Mesendoderm (in vitro differentiated cells): Measurements from ENCODE around the gene ZSWIM4.

ENCODE experiments used
- DNase-seq: peaks from one replicate; pipeline ENCODE4 v3.0.0; 2013
- H2AK5ac ChIP-seq: 2 replicates; pipeline ENCODE4 v1.6.1; 2013; ENCODE audit warnings: low read length, inconsistent platforms
- H2BK120ac ChIP-seq: 2 replicates; pipeline ENCODE4 v1.6.1; 2013; ENCODE audit warnings: low read depth, mild to moderate bottlenecking, low read length, moderate library complexity, mixed read lengths
- H2BK15ac ChIP-seq: replicated peaks from 2 replicates; pipeline ENCODE4 v1.6.1; 2013; ENCODE audit warnings: low read depth, mild to moderate bottlenecking, moderate library complexity
- H2BK5ac ChIP-seq: 2 replicates; pipeline ENCODE4 v1.6.1; 2013; ENCODE audit warnings: low read length, inconsistent platforms
- H3K18ac ChIP-seq: 2 replicates; pipeline ENCODE4 v1.6.1; 2013; ENCODE audit warnings: mild to moderate bottlenecking, low read length, mixed read lengths
- H3K23ac ChIP-seq: one replicate; pipeline ENCODE4 v1.6.1; 2013; ENCODE audit warnings: low read length
- H3K27ac ChIP-seq: 2 replicates; pipeline ENCODE4 v1.5.1; 2013; ENCODE audit warnings: low read depth, mild to moderate bottlenecking, inconsistent platforms, low read length, moderate library complexity
- H3K27me3 ChIP-seq: 2 replicates; pipeline ENCODE4 v1.6.1; 2013; ENCODE audit warnings: low read length, control low read depth, mild to moderate bottlenecking, inconsistent platforms; ENCODE audit not compliant: insufficient read depth, poor library complexity
- H3K36me3 ChIP-seq: 2 replicates; pipeline ENCODE4 v1.6.1; 2013; ENCODE audit warnings: low read length, inconsistent platforms; ENCODE audit not compliant: control insufficient read depth, insufficient read depth
- H3K4ac ChIP-seq: one replicate; pipeline ENCODE4 v1.6.1; 2013; ENCODE audit warnings: low read depth, mild to moderate bottlenecking, low read length, moderate library complexity
- H3K4me1 ChIP-seq: 2 replicates; pipeline ENCODE4 v1.6.1; 2013; ENCODE audit warnings: low read depth, low read length, inconsistent platforms; ENCODE audit not compliant: control insufficient read depth
- H3K4me2 ChIP-seq: 2 replicates; pipeline ENCODE4 v1.6.1; 2013; ENCODE audit warnings: low read length
- H3K4me3 ChIP-seq: 2 replicates; pipeline ENCODE4 v1.5.1; 2013; ENCODE audit warnings: mild to moderate bottlenecking, low read length
- H3K56ac ChIP-seq: one replicate; pipeline ENCODE4 v1.6.1; 2013; ENCODE audit warnings: low read length
- H3K79me1 ChIP-seq: 2 replicates; pipeline ENCODE4 v1.6.1; 2013; ENCODE audit warnings: low read length, inconsistent platforms
- H3K79me2 ChIP-seq: 2 replicates; pipeline ENCODE4 v1.6.1; 2013; ENCODE audit warnings: mild to moderate bottlenecking, low read length; ENCODE audit not compliant: control insufficient read depth, insufficient read depth
- H3K9ac ChIP-seq: 2 replicates; pipeline ENCODE4 v1.6.1; 2013; ENCODE audit warnings: low read length, inconsistent platforms
- H4K5ac ChIP-seq: one replicate; pipeline ENCODE4 v1.6.1; 2013; ENCODE audit warnings: low read length
- H4K8ac ChIP-seq: one replicate; pipeline ENCODE4 v1.6.1; 2013; ENCODE audit warnings: low read depth, mild to moderate bottlenecking, control low read depth, low read length, moderate library complexity
- whole genome bisulfite sequencing: extraction: QIAGEN DNeasy Blood & Tissue Kit; methylation state at CpG from one replicate; pipeline ENCODE4 v1.1.7; 2013; ENCODE audit warnings: low lambda C conversion rate, missing lambda C conversion rate; ENCODE audit not compliant: insufficient coverage; ENCODE audit errors: extremely low coverage; 5-methylcytosine and 5-hydroxymethylcytosine counted together

The ZSWIM4 gene

DNA sequence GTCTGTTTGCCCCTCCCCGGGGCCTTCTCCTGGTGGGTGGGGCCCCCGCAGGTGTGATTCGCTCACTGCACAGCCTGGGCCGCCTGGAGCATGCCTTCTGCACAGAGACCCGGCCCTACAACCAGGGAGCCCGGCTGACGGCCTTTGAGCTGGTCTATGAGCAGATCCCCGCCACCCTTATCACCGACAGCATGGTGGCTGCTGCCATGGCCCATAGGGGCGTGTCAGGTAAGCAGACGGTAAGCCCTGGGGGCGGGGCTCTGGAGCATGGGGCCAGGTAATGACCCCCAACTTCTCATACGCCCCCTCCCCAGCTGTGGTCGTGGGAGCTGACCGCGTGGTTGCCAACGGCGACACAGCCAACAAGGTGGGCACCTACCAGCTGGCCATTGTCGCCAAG lies 26.7 kb upstream of the ZSWIM4 start:
- no CpG with 5 or more reads among the region's 19 CpGs for WGBS
- no peaks in the 10 kb centered on the region for H3K79me2 ChIP-seq

DNA sequence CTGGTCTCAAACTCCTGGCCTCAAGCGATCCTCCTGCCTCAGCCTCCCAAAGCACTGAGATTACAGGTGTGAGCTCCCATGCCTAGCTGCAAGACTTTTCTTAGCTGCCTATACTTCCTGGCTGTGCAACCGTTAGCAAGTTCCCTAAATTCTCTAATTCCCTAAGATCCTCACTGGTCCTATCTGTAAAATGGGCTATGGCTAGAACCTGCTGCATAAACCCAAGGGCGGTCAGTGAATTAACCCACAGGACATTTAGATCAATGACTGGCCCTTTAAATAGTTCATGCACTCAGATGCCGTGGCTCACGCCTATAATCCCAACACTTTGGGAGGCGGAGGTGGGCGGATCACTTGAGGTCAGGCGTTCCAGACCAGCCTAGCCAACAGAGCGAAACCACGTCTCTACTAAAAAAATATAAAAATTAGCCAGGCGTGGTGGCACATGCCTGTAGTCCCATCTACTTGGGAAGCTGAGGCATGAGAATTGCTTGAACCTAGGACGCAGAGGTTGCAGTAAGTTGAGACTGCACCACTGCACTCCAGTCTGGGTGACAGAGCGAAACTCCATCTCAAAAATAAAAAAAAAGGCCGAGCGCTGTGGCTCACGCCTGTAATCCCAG lies 25.1 kb upstream of the ZSWIM4 start:
- H4K8ac ChIP-seq: no peak overlapping the region
- no CpG with 5 or more reads among the region's 16 CpGs for WGBS

More for the DNA sequence above, 26.7 kb upstream of the ZSWIM4 start:
- Histone ChIP-seq H3K4me2 (no peak overlapping the region), H2BK120ac (no peak overlapping the region), H3K23ac (no peak overlapping the region), H3K36me3 (peaks cover 2% of the 10 kb centered on the region), H3K27me3 (no peaks in the 10 kb centered on the region), H4K8ac (no peak overlapping the region), H3K56ac (no peak overlapping the region), H3K4me1 (no peaks in the 10 kb centered on the region), H3K9ac (no peak overlapping the region), H3K4ac (no peak overlapping the region), H2BK15ac (no peak overlapping the region), H3K4me3 (no peak overlapping the region), H4K5ac (no peak overlapping the region), H3K79me1 (no peaks in the 10 kb centered on the region), H3K27ac (no peak overlapping the region), H2BK5ac (no peak overlapping the region), H3K18ac (no peak overlapping the region), H2AK5ac (no peak overlapping the region)
- no peak for DNase-seq

DNA sequence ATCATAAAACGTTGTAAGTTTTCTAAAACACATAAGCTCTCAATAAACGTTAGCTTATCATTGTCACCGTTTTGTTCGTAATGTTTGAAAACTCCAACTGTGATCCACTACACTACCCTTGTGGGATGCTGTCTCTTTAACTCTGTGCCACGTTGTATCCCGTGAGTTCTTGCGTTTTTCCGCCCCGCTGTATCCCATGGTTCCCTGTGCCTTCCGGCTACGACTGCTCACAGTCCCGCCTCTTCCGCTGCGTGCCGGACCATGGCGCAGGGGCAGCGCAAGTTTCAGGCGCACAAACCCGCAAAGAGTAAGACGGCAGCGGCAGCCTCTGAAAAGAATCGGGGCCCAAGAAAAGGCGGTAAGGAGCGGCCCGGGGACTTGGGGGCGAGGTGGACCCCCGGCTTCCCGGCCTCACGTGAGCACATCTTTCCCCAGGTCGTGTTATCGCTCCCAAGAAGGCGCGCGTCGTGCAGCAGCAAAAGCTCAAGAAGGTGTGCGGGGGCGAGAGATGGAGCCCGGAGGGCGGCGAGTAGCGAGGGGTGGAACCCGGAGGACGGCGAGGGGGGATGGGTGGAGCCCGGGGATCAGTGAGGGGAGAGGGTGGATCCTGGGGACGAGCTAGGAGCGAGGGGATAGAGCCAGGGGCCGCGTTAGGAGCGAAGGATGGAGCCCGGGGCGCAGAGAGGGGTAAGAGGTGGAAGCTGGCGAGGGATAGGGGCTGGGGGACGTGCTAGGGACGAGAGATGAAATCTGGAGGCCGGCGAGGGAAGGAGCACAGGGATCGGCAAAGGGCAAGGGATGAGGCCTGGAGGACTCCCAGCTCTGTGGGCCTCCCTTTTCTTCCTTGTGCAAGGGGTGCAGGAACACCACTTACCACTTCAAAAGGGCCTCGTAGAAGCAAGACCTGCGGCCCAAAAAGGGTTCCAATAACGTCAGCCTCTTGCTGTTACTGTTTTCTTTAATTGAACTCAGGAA lies 20.7 kb upstream of the ZSWIM4 start, which contains the start of gene C19orf53:
Gene C19orf53 (plus strand): TSS at position 240 of the 975 bp plus-strand sequence. CDS start 22 bp downstream, at position 262.
- H3K18ac ChIP-seq: peak within 1 kb of the TSS; percentile 78
- peak within 1 kb of the TSS; percentile 58 for H2BK5ac ChIP-seq
- H3K56ac ChIP-seq: peak within 1 kb of the TSS; percentile 99
- H3K9ac ChIP-seq: peak within 1 kb of the TSS; percentile 98
- H3K23ac ChIP-seq: peak within 1 kb of the TSS; percentile 4
- H3K36me3 ChIP-seq: peaks cover 16% of the 10 kb centered on the region
- H3K27me3 ChIP-seq: no peaks in the 10 kb centered on the region
- H3K4me2 ChIP-seq: peak within 1 kb of the TSS; percentile 95
- peak within 1 kb of the TSS; percentile 64 for H3K4ac ChIP-seq
- no peaks in the 10 kb centered on the region for H3K4me1 ChIP-seq
- H4K8ac ChIP-seq: no peak within 1 kb of the TSS
- peaks cover 11% of the 10 kb centered on the region for H3K79me1 ChIP-seq
- H2BK120ac ChIP-seq: no peak within 1 kb of the TSS
- H4K5ac ChIP-seq: no peak within 1 kb of the TSS
- no peak within 1 kb of the TSS for H2BK15ac ChIP-seq
- WGBS: no CpG with 5 or more reads among the region's 61 CpGs
- peaks cover 20% of the 10 kb centered on the region for H3K79me2 ChIP-seq
- peak within 1 kb of the TSS; percentile 17 for H2AK5ac ChIP-seq
- peak; percentile 95 for DNase-seq
- H3K27ac ChIP-seq: peak within 1 kb of the TSS; percentile 88
- peak within 1 kb of the TSS; percentile 97 for H3K4me3 ChIP-seq

More for the DNA sequence above, 25.1 kb upstream of the ZSWIM4 start:
- Histone ChIP-seq H2BK15ac (no peak overlapping the region), H2BK120ac (no peak overlapping the region), H3K4me3 (no peak overlapping the region), H3K27ac (no peak overlapping the region), H3K79me2 (peaks cover 7% of the 10 kb centered on the region), H3K4ac (no peak overlapping the region), H3K23ac (no peak overlapping the region), H3K79me1 (peaks cover 4% of the 10 kb centered on the region), H2AK5ac (no peak overlapping the region), H2BK5ac (no peak overlapping the region), H3K56ac (no peak overlapping the region), H3K36me3 (peaks cover 2% of the 10 kb centered on the region), H4K5ac (no peak overlapping the region), H3K18ac (no peak overlapping the region), H3K4me2 (no peak overlapping the region), H3K27me3 (no peaks in the 10 kb centered on the region), H3K9ac (no peak overlapping the region), H3K4me1 (no peaks in the 10 kb centered on the region)
- DNase-seq: no peak

DNA sequence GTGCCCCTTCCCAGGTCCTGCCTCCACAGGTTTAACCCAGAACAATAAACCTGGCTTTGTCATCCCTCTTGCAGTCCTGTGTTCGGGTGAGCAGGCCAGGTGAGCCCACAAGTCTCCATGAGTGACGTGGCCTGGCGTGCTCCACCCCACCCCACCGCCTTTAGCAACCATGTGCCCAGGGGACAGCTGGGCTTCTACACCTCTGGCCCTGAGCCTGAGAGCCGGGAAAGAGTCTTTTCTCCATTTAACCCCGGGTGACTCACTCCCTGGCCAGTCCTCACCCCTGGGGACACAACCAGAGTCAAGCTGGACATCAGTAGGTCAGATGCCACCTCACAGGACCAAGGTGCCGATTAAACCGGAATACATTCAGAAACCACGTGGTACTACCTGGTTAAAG lies 16.8 kb upstream of the ZSWIM4 start:
- Histone ChIP-seq H3K27ac (no peak overlapping the region), H3K79me1 (peaks cover 11% of the 10 kb centered on the region), H3K4me1 (no peaks in the 10 kb centered on the region), H3K4me3 (no peak overlapping the region), H3K4me2 (no peak overlapping the region), H3K23ac (no peak overlapping the region), H3K18ac (no peak overlapping the region), H2BK15ac (no peak overlapping the region), H3K56ac (no peak overlapping the region), H3K36me3 (peaks cover 14% of the 10 kb centered on the region), H3K4ac (no peak overlapping the region), H4K8ac (no peak overlapping the region), H4K5ac (no peak overlapping the region), H3K9ac (no peak overlapping the region), H2BK120ac (no peak overlapping the region), H2AK5ac (no peak overlapping the region), H3K27me3 (no peaks in the 10 kb centered on the region), H3K79me2 (peaks cover 20% of the 10 kb centered on the region), H2BK5ac (no peak overlapping the region)
- no peak for DNase-seq
- WGBS: no CpG with 5 or more reads among the region's 9 CpGs

DNA sequence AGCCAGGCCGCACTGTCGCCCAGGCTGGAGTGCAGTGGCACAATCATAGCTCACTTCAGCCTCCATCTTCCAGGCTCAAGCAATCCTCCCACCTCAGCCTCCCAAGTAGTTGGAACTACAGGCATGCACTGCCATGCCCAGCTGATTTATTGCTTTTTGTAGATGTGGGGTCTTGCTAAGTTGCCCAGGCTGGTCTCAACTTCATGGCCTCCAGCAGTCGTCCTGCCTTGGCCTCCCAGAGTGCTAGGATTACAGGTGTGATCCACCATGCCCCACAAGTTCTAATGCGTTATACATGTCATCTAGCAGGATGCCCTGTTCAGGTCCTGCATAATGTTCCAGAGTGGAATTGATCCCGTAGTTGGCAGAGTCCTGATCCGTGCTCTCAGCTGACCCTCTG lies 16.4 kb upstream of the ZSWIM4 start:
- Histone ChIP-seq H3K4me1 (no peaks in the 10 kb centered on the region), H3K27ac (no peak overlapping the region), H4K5ac (no peak overlapping the region), H3K9ac (no peak overlapping the region), H3K23ac (no peak overlapping the region), H3K56ac (no peak overlapping the region), H3K18ac (no peak overlapping the region), H2BK120ac (no peak overlapping the region), H3K36me3 (peaks cover 14% of the 10 kb centered on the region), H3K79me1 (peaks cover 11% of the 10 kb centered on the region), H2BK15ac (no peak overlapping the region), H3K27me3 (no peaks in the 10 kb centered on the region), H3K4ac (no peak overlapping the region), H3K79me2 (peaks cover 20% of the 10 kb centered on the region), H4K8ac (no peak overlapping the region), H2BK5ac (no peak overlapping the region), H2AK5ac (no peak overlapping the region), H3K4me2 (no peak overlapping the region), H3K4me3 (no peak overlapping the region)
- WGBS: no CpG with 5 or more reads among the region's 6 CpGs
- no peak for DNase-seq
